Heart left ventricle (tissue), 13 donors: ENCODE measurements around the gene VGF.

Experiments used
- POLR2A ChIP-seq, 2 donors: fragments of 450-650 bp; IDR thresholded peaks; one replicate each; pipeline ENCODE4 v1.6.1; 2017; ENCODE audit warnings: antibody characterized with exemption in 2 of 2, mild to moderate bottlenecking in 2 of 2, moderate library complexity in 2 of 2
- TF ChIP-seq, protein P1 (sequence below), 12 donors: fragments of 200-600 bp; sonication (generic) in 4 of 12; IDR thresholded peaks; one replicate each; pipeline versions ENCODE4 v1.5.0 to v1.8.0; 2018 to 2022; ENCODE audit warnings: antibody characterized with exemption in 12 of 12, mild to moderate bottlenecking in 5 of 12
- donor health status: ischemic (EF 13 %, LVEDD 7.1; RV severe dilation, severe dysfunction).
- donor health status: DM: no; HTN: yes; CAD: no.
- donor health status: DM: no; HTN: no; CAD: no.
- donor health status: ischemic (EF 25% LVEDD 6.9; RV normal size, moderate dysfunction).
- donor health status: ischemic (EF 25% LVEDD 5.7; RV mildly dilated, moderate dysfunction).
- donor health status: ischemic (EF 35%, LVEDD 5.7; RV mildly dilated, moderate dysfunction).
- donor health status: nonischemic (EF 11% LVEDD 7.7; RV severe dilation, severe dysfunction).
- donor health status: DM: yes; HTN: yes; CAD: no.
- donor health status: PGD.
- donor health status: ischemic (EF 29% LVEDD 5.4; RV normal size, mild dysfunction).
- donor health status: nonischemic (EF 23%, LVEDD 6.1; RV moderate dilation, normal function).

DNA sequence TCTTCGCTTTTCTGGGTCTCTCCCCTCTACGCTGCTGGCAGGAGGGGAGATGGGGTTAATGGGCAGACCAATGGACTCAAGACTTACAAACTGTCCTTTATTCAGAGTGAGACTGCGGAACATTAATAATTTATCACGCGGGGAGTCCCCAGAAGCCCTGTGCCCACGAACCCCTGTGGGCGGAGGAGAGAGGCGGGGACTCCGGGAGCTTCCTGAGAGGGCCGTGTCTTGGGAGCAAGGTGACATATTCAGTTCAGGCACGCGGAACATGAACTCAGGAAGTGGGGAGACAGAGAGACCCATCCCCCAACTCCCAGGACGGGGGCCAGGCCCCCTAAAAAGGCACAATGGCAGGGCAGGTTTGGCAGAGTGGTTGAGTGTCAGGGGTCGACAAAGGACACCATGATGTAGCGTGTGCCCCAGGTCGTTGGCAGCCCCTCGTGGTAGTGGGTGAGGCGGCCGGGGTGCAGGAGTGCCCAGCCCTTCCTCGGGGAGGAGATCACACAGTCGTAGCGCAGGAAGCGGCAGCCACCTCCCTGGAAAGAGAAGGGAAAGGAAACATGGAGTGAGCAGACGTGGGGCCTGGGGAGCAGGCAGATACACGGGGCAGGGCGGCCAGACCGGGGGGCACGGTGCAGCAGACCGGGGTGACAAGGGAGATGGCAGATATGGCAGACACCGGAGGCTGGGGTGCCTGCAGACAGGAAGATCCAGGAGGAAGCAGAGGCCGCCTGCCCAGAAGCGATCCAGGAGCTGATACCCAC is 40.7 kb upstream of the VGF start:
- TF ChIP-seq, protein P1, sequence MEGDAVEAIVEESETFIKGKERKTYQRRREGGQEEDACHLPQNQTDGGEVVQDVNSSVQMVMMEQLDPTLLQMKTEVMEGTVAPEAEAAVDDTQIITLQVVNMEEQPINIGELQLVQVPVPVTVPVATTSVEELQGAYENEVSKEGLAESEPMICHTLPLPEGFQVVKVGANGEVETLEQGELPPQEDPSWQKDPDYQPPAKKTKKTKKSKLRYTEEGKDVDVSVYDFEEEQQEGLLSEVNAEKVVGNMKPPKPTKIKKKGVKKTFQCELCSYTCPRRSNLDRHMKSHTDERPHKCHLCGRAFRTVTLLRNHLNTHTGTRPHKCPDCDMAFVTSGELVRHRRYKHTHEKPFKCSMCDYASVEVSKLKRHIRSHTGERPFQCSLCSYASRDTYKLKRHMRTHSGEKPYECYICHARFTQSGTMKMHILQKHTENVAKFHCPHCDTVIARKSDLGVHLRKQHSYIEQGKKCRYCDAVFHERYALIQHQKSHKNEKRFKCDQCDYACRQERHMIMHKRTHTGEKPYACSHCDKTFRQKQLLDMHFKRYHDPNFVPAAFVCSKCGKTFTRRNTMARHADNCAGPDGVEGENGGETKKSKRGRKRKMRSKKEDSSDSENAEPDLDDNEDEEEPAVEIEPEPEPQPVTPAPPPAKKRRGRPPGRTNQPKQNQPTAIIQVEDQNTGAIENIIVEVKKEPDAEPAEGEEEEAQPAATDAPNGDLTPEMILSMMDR (IDR thresholded peaks at IDR 0.05), result no peak
- no peak for TF ChIP-seq POLR2A (IDR thresholded peaks at IDR 0.05)
